Ectodermal cell (in vitro differentiated cells): ENCODE data around the gene ARHGEF6.
"Not testable (repeated sequence)": the region's sequence is repeated elsewhere in the genome, so short reads cannot be mapped to it uniquely, and the experiment has no call there.

Experiments
- H3K27ac ChIP-seq: 2 replicates; pipeline ENCODE4 v1.7.0; 2013; ENCODE audit warnings: mild to moderate bottlenecking, low read depth, low read length; ENCODE audit not compliant: insufficient read depth, poor library complexity, severe bottlenecking
- H3K27me3 ChIP-seq: 2 replicates; pipeline ENCODE4 v1.7.0; 2013; ENCODE audit warnings: mild to moderate bottlenecking, low read length; ENCODE audit not compliant: insufficient read depth, control insufficient read depth, poor library complexity, severe bottlenecking
- H3K36me3 ChIP-seq: one replicate; pipeline ENCODE4 v1.7.0; 2013; ENCODE audit warnings: low read length; ENCODE audit not compliant: control insufficient read depth, insufficient read depth
- H3K4me1 ChIP-seq: one replicate; pipeline ENCODE4 v1.7.0; 2013; ENCODE audit warnings: low read length; ENCODE audit not compliant: control insufficient read depth, insufficient read depth
- H3K4me3 ChIP-seq: 2 replicates; pipeline ENCODE4 v1.7.0; 2013; ENCODE audit warnings: low read depth, low read length, control low read depth; ENCODE audit not compliant: insufficient read depth
- H3K9me3 ChIP-seq: 2 replicates; pipeline ENCODE4 v1.7.0; 2013; ENCODE audit warnings: mild to moderate bottlenecking, low read length, moderate library complexity; ENCODE audit not compliant: control insufficient read depth
- WGBS, 2 experiments: methylation state at CpG; one replicate each; pipeline ENCODE4 v1.1.7; 2013; ENCODE audit warnings: missing lambda C conversion rate in 2 of 2; 5-methylcytosine and 5-hydroxymethylcytosine counted together

The ARHGEF6 gene

GRCh38 chrX:136814847-136815750 is 34.4 kb upstream of the ARHGEF6 start:
- H3K27ac ChIP-seq = no peak overlapping the region
- H3K9me3 ChIP-seq = no peaks in the 10 kb centered on the region
- WGBS, 2 experiments = 85 to 100% methylated on average over 1 to 3 of the region's 3 CpGs
- H3K4me1 ChIP-seq = no peaks in the 10 kb centered on the region
- H3K36me3 ChIP-seq = no peaks in the 10 kb centered on the region
- no peak overlapping the region for H3K4me3 ChIP-seq
- H3K27me3 ChIP-seq = no peaks in the 10 kb centered on the region

- no peak overlapping the region for H3K27ac ChIP-seq
- no peaks in the 10 kb centered on the region for H3K36me3 ChIP-seq
- H3K9me3 ChIP-seq = no peaks in the 10 kb centered on the region
- H3K4me1 ChIP-seq = no peaks in the 10 kb centered on the region
- H3K4me3 ChIP-seq = no peak overlapping the region
- 100% methylated on average over 1 of the region's 1 CpG; no CpG with 5 or more reads in 1 of the 2 experiments for WGBS, 2 experiments
- no peaks in the 10 kb centered on the region for H3K27me3 ChIP-seq
Measured at GRCh38 chrX:136812286-136812685, 31.6 kb upstream of the ARHGEF6 start.

DNA sequence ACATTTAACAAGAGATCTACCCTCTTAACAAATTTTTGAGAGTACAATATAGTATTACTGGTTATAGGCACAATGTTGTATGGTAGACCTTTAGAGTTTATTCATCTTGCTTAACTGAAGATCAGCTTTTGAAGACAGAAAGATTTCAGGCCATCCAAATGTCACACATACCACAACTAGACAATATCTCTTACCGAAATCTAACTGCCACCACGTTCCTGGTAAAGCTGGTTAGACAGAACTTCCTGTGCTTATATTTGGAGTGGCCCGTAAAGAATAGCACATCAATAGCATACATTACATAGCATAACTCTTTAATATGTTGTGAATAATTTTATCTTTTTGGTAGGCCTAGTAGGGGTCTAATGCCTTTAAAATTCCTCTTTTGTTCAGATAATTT is 29.8 kb upstream of the ARHGEF6 start:
- H3K4me3 ChIP-seq = no peak overlapping the region
- WGBS, 2 experiments = 100% methylated on average over 2 of the region's 3 CpGs
- no peaks in the 10 kb centered on the region for H3K9me3 ChIP-seq
- no peaks in the 10 kb centered on the region for H3K4me1 ChIP-seq
- no peaks in the 10 kb centered on the region for H3K27me3 ChIP-seq
- no peaks in the 10 kb centered on the region for H3K36me3 ChIP-seq
- H3K27ac ChIP-seq = no peak overlapping the region

DNA sequence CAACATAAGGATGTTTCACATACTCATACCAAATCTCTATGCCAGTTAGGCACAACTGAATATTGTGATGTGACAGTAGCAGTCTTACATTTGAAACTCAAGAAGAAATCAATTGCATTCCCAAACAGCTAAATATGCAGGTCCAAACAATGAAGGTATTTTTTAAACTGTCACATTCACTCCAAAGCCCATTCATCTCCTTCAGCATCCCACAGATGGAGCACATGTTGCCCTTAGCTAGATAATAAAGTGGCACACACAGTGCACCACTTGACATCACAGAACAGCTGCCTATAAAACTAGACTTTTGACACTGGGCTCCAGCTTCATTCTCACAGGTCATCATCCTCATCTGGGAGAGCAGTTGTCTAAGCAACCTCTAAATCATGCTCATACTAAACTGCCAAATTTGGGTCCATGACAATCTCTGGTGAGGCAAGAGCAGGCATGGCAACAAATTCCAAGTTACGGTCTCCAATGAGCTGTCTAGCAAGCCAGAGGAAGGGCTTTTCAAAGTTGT is 26.2 kb upstream of the ARHGEF6 start:
- WGBS, 2 experiments = 92 to 100% methylated on average over 1 of the region's 1 CpG
- Histone ChIP-seq H3K36me3 (no peaks in the 10 kb centered on the region), H3K4me3 (no peak overlapping the region), H3K9me3 (no peaks in the 10 kb centered on the region), H3K27me3 (no peaks in the 10 kb centered on the region), H3K27ac (no peak overlapping the region), H3K4me1 (no peaks in the 10 kb centered on the region)

DNA sequence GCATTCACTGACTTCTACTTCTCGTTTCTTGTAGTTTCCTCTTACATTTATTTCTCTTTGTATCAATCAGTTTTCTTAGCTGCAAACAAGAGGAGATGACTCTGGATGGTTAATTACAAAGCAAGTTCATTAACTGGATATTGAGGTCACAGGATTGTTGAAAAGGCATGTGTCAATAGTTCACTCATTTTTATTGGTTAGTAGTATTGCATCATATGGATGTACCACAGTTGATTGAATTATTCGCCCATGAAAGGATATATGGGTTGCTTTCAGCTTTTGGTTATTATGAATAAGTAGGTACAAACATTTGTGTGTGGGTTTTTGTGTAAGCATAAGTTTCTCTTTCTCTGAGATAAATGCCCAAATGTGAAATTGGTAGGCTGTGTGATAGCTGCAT is 21.8 kb upstream of the ARHGEF6 start:
- no peaks in the 10 kb centered on the region for H3K36me3 ChIP-seq
- WGBS, 2 experiments = 89 to 100% methylated on average over 1 to 2 of the region's 2 CpGs
- H3K27ac ChIP-seq = no peak overlapping the region
- H3K27me3 ChIP-seq = no peaks in the 10 kb centered on the region
- H3K4me3 ChIP-seq = no peak overlapping the region
- H3K9me3 ChIP-seq = no peaks in the 10 kb centered on the region
- H3K4me1 ChIP-seq = no peaks in the 10 kb centered on the region

DNA sequence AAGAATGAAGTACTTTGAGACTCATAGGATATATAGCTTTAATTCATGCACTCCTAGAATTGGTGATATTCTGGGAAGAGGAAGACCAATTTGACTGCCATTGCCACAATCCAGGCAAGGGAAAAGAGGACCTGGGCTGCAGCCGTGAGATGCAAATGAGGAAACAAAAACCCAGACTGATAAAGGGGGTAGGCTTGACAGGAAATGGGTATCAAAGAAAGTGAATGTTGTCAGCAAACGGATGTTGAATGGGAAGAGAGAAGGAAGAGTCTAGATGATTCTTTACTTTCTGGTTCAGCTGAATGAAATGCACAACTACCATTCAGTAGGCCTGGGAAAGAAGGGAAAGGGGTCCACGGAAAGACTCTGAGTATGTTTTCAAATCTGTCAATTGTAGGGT is 17.1 kb upstream of the ARHGEF6 start:
- Histone ChIP-seq H3K4me1 (no peaks in the 10 kb centered on the region), H3K9me3 (no peaks in the 10 kb centered on the region), H3K4me3 (no peak overlapping the region), H3K36me3 (no peaks in the 10 kb centered on the region), H3K27me3 (no peaks in the 10 kb centered on the region), H3K27ac (no peak overlapping the region)
- WGBS, 2 experiments = 51 to 54% methylated on average over 3 of the region's 3 CpGs

- H3K4me1 ChIP-seq, H3K27ac ChIP-seq, H3K27me3 ChIP-seq, H3K36me3 ChIP-seq, H3K9me3 ChIP-seq, H3K4me3 ChIP-seq: not testable (repeated sequence)
- WGBS, 2 experiments = 83 to 100% methylated on average over 1 of the region's 1 CpG
Measured at GRCh38 chrX:136795132-136795531, 14.4 kb upstream of the ARHGEF6 start.

- WGBS, 2 experiments = 89 to 97% methylated on average over 3 of the region's 3 CpGs
- H3K4me1 ChIP-seq, H3K27ac ChIP-seq, H3K27me3 ChIP-seq, H3K4me3 ChIP-seq, H3K36me3 ChIP-seq, H3K9me3 ChIP-seq: not testable (repeated sequence)
Measured at GRCh38 chrX:136794660-136795059, 13.9 kb upstream of the ARHGEF6 start.

GRCh38 chrX:136794080-136794479 is 13.3 kb upstream of the ARHGEF6 start:
- H3K27me3 ChIP-seq = no peaks in the 10 kb centered on the region
- no peak overlapping the region for H3K4me3 ChIP-seq
- H3K9me3 ChIP-seq = no peaks in the 10 kb centered on the region
- no peak overlapping the region for H3K27ac ChIP-seq
- WGBS, 2 experiments = 20 to 27% methylated on average over 1 of the region's 1 CpG
- H3K36me3 ChIP-seq = no peaks in the 10 kb centered on the region
- no peaks in the 10 kb centered on the region for H3K4me1 ChIP-seq

DNA sequence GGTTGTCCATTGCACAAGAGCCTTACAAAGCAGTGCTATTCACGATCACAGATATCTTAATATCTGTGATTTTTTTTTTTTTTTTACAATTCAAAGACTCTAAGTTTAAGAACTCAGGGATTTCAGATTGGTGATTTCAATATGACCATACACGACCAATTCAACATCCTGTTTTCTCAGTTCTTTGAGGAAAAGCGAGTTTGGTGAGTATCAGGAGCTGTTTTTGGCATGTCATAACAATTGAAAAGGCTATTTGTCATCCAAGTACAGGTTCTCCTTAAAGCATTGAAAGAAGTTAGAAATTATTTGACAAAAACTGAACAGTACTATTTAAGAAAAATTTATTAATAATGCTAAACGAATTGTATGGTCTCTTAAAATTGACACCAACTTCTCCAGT is 9.1 kb upstream of the ARHGEF6 start:
- H3K4me1 ChIP-seq = no peaks in the 10 kb centered on the region
- H3K27ac ChIP-seq = no peak overlapping the region
- 89 to 100% methylated on average over 1 to 3 of the region's 4 CpGs for WGBS, 2 experiments
- H3K9me3 ChIP-seq = no peaks in the 10 kb centered on the region
- no peak overlapping the region for H3K4me3 ChIP-seq
- no peaks in the 10 kb centered on the region for H3K36me3 ChIP-seq
- H3K27me3 ChIP-seq = no peaks in the 10 kb centered on the region
